ENCODE measurements around the gene GADL1. TPM values are rescaled to one million over a fixed set of nuclear protein-coding genes. Genes with fewer than 3 reads are reported as not detected.

GADL1 gene
- polyA plus RNA-seq, 1 experiment = not detected

- Histone ChIP-seq H3K9me3 (ENCODE audit: control insufficient read depth, insufficient read depth, low read length) (no peaks in the 10 kb centered on the region), H3K27ac (ENCODE audit: low read depth, low read length) (no peak overlapping the region), H3K4me3 (ENCODE audit: low read depth, low read length) (no peak overlapping the region), H3K27me3 (ENCODE audit: control insufficient read depth, insufficient read depth, low read length) (peaks cover 3% of the 10 kb centered on the region)
- no peak for DNase-seq (ENCODE audit: low read depth, low spot score)
- CTCF ChIA-PET = interaction anchor here (1.2 kb wide), 1 partner anchor 32 kb away, joined by 4 read pairs; no protein-coding TSS in a partner anchor
- TF ChIP-seq CTCF (IDR thresholded peaks at IDR 0.05; ENCODE audit: low read depth, low read length) = no peak
- POLR2A ChIA-PET = no interaction called here
Measured at GRCh38 chr3:30855400-30856292, 38.8 kb downstream of the GADL1 start.

- H3K9me3 ChIP-seq (ENCODE audit: control insufficient read depth, insufficient read depth, low read length) = no peaks in the 10 kb centered on the region
- DNase-seq (ENCODE audit: low read depth, low spot score) = no peak
- H3K27ac ChIP-seq (ENCODE audit: low read depth, low read length) = no peak overlapping the region
- ChIA-PET POLR2A (no interaction called here), CTCF (no interaction called here)
- no peak for TF ChIP-seq CTCF (IDR thresholded peaks at IDR 0.05; ENCODE audit: low read depth, low read length)
- peaks cover 2% of the 10 kb centered on the region for H3K27me3 ChIP-seq (ENCODE audit: control insufficient read depth, insufficient read depth, low read length)
- no peak overlapping the region for H3K4me3 ChIP-seq (ENCODE audit: low read depth, low read length)
Measured at GRCh38 chr3:30852833-30853232, 41.6 kb downstream of the GADL1 start.

- POLR2A ChIA-PET = no interaction called here
- H3K27me3 ChIP-seq (ENCODE audit: control insufficient read depth, insufficient read depth, low read length) = peaks cover 10% of the 10 kb centered on the region
- H3K4me3 ChIP-seq (ENCODE audit: low read depth, low read length) = no peak overlapping the region
- H3K27ac ChIP-seq (ENCODE audit: low read depth, low read length) = no peak overlapping the region
- TF ChIP-seq CTCF (IDR thresholded peaks at IDR 0.05; ENCODE audit: low read depth, low read length) = no peak
- no peaks in the 10 kb centered on the region for H3K9me3 ChIP-seq (ENCODE audit: control insufficient read depth, insufficient read depth, low read length)
- CTCF ChIA-PET = no interaction called here
- no peak for DNase-seq (ENCODE audit: low read depth, low spot score)
Measured at GRCh38 chr3:30848087-30848779, 46.2 kb downstream of the GADL1 start.

GRCh38 chr3:30847592-30847991 is 46.9 kb downstream of the GADL1 start:
- DNase-seq (ENCODE audit: low read depth, low spot score) = no peak
- Histone ChIP-seq H3K9me3 (ENCODE audit: control insufficient read depth, insufficient read depth, low read length) (no peaks in the 10 kb centered on the region), H3K27me3 (ENCODE audit: control insufficient read depth, insufficient read depth, low read length) (peaks cover 10% of the 10 kb centered on the region), H3K4me3 (ENCODE audit: low read depth, low read length) (no peak overlapping the region), H3K27ac (ENCODE audit: low read depth, low read length) (no peak overlapping the region)
- ChIA-PET CTCF (no interaction called here), POLR2A (no interaction called here)
- no peak for TF ChIP-seq CTCF (IDR thresholded peaks at IDR 0.05; ENCODE audit: low read depth, low read length)

- no peak overlapping the region for H3K27ac ChIP-seq (ENCODE audit: low read depth, low read length)
- peaks cover 10% of the 10 kb centered on the region for H3K27me3 ChIP-seq (ENCODE audit: control insufficient read depth, insufficient read depth, low read length)
- H3K4me3 ChIP-seq (ENCODE audit: low read depth, low read length) = no peak overlapping the region
- TF ChIP-seq CTCF (IDR thresholded peaks at IDR 0.05; ENCODE audit: low read depth, low read length) = no peak
- no peaks in the 10 kb centered on the region for H3K9me3 ChIP-seq (ENCODE audit: control insufficient read depth, insufficient read depth, low read length)
- CTCF ChIA-PET = no interaction called here
- DNase-seq (ENCODE audit: low read depth, low spot score) = no peak
- POLR2A ChIA-PET = no interaction called here
Measured at GRCh38 chr3:30845606-30846005, 48.9 kb downstream of the GADL1 start.
